Measurements from ENCODE around the gene KCNH1. TPM values are rescaled to one million over a fixed set of nuclear protein-coding genes. Genes with fewer than 3 reads are reported as not detected.
A peak's percentile ranks its signal among the peaks of the same experiment; 100 is the strongest.

KCNH1 gene
- total and polyA plus RNA-seq, 9 of the 15 experiments (the other 6 are each of a cell fraction or from before 2014, with no cell fraction given) = not detected

GRCh38 chr1:210726621-210727020 lies 407.3 kb downstream of the KCNH1 start (continued):
- TF ChIP-seq, protein P1, sequence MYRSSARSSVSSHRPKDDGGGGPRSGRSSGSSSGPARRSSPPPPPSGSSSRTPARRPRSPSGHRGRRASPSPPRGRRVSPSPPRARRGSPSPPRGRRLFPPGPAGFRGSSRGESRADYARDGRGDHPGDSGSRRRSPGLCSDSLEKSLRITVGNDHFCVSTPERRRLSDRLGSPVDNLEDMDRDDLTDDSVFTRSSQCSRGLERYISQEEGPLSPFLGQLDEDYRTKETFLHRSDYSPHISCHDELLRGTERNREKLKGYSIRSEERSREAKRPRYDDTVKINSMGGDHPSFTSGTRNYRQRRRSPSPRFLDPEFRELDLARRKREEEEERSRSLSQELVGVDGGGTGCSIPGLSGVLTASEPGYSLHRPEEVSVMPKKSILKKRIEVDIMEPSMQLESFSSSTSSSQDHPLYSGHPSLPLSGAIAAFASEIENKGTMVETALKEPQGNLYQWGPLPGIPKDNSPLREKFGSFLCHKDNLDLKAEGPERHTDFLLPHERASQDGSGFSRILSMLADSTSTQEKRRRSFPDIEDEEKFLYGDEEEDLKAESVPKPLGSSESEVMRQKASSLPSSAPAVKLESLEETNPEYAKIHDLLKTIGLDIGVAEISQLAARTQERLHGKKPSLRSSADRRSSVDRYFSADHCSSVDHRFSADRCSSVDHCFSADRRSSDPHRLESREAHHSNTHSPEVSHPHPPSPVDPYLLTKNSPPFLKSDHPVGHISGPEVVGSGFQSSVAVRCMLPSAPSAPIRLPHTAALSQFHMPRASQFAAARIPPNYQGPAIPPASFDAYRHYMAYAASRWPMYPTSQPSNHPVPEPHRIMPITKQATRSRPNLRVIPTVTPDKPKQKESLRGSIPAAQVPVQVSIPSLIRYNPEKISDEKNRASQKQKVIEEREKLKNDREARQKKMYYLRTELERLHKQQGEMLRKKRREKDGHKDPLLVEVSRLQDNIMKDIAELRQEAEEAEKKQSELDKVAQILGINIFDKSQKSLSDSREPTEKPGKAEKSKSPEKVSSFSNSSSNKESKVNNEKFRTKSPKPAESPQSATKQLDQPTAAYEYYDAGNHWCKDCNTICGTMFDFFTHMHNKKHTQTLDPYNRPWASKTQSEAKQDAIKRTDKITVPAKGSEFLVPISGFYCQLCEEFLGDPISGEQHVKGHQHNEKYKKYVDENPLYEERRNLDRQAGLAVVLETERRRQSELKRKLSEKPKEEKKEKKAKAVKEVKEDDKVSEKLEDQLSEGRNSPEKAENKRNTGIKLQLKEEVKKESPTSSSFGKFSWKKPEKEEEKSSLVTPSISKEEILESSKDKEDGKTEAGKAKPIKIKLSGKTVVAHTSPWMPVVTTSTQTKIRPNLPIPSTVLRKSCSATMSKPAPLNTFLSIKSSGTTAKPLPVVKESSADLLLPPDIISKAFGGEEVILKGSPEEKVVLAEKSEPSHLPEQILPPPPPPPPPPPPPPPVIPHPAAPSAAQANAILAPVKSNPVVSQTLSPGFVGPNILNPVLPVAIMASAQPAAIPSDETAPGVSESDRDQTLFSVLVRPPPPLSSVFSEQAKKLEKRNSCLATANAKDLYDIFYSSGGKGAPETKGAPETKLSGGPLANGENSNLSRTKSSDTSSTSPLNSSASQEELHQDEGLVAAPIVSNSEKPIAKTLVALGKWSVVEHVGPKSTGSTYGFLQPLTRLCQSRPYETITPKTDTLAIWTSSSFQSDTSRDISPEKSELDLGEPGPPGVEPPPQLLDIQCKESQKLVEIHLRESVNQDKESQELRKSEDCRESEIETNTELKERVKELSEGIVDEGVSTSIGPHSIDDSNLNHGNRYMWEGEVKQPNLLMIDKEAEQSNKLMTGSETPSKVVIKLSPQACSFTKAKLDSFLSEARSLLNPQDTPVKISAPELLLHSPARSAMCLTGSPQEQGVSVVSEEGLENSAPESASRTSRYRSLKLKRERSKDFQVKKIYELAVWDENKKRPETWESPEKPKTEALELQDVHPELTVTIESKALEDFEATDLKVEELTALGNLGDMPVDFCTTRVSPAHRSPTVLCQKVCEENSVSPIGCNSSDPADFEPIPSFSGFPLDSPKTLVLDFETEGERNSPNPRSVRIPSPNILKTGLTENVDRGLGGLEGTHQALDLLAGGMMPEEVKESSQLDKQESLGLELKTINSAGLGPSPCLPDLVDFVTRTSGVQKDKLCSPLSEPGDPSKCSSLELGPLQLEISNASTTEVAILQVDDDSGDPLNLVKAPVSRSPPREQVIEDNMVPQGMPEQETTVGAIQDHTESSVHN (IDR thresholded peaks at IDR 0.05; ENCODE audit: borderline replicate concordance in 1 of 2, low read depth in 1 of 2) = no peak
- TF ChIP-seq HEY1 (CRISPR knock-in tag; IDR thresholded peaks at IDR 0.05; ENCODE audit: borderline replicate concordance) (no peak), ZNF589 (CRISPR knock-in tag; IDR thresholded peaks at IDR 0.05; ENCODE audit: low read depth) (0 out of 2 replicates have a peak, but pooled peaks have one; percentile 42), CC2D1A (IDR thresholded peaks at IDR 0.05) (no peak), FOXP1 (CRISPR knock-in tag; IDR thresholded peaks at IDR 0.05) (no peak), NFXL1 (CRISPR knock-in tag; IDR thresholded peaks at IDR 0.05) (0 out of 2 replicates have a peak, but pooled peaks have one; percentile 35), E4F1 (CRISPR knock-in tag; IDR thresholded peaks at IDR 0.05; ENCODE audit: borderline replicate concordance) (no peak), ZNF316 (IDR thresholded peaks at IDR 0.05) (no peak), MAZ (CRISPR knock-in tag; conservative IDR thresholded peaks at IDR 0.05 in 1 of 2, IDR thresholded peaks at IDR 0.05 in 1 of 2) (peak; percentile 56 to 89)
- TF ChIP-seq, protein P2, sequence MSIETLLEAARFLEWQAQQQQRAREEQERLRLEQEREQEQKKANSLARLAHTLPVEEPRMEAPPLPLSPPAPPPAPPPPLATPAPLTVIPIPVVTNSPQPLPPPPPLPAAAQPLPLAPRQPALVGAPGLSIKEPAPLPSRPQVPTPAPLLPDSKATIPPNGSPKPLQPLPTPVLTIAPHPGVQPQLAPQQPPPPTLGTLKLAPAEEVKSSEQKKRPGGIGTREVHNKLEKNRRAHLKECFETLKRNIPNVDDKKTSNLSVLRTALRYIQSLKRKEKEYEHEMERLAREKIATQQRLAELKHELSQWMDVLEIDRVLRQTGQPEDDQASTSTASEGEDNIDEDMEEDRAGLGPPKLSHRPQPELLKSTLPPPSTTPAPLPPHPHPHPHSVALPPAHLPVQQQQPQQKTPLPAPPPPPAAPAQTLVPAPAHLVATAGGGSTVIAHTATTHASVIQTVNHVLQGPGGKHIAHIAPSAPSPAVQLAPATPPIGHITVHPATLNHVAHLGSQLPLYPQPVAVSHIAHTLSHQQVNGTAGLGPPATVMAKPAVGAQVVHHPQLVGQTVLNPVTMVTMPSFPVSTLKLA (conservative IDR thresholded peaks at IDR 0.05) = no peak
